Amygdala (tissue), 56 donors: Measurements from ENCODE around the gene SERPINC1.
"Not testable (repeated sequence)": the region's sequence is repeated elsewhere in the genome, so short reads cannot be mapped to it uniquely, and the experiment has no call there.

Source experiments
- DNase-seq, 56 donors: peaks; one replicate each; lab custom pipeline; 2025; lab: John Stamatoyannopoulos, UW

The SERPINC1 gene

GRCh38 chr1:173917149-173917548 is at the start of gene SERPINC1:
Gene SERPINC1, minus strand, starts transcription at chr1:173917327. Its CDS starts 68 bp downstream, at chr1:173917259.
- DNase-seq, result no peak

- DNase-seq, result not testable (repeated sequence)
Measured at GRCh38 chr1:173965896-173966295, 48.8 kb upstream of the SERPINC1 start.

GRCh38 chr1:173963477-173963876 is 46.4 kb upstream of the SERPINC1 start:
- no peak for DNase-seq

- no peak for DNase-seq
Measured at GRCh38 chr1:173960625-173961024, 43.5 kb upstream of the SERPINC1 start.

- DNase-seq, result no peak
Measured at GRCh38 chr1:173954179-173954578, 37.1 kb upstream of the SERPINC1 start.

- DNase-seq, result no peak
Measured at GRCh38 chr1:173948594-173948993, 31.5 kb upstream of the SERPINC1 start.

GRCh38 chr1:173946380-173946921 is 29.3 kb upstream of the SERPINC1 start:
- DNase-seq, result no peak

GRCh38 chr1:173937062-173937461 is 19.9 kb upstream of the SERPINC1 start:
- no peak for DNase-seq

- DNase-seq, result no peak
Measured at GRCh38 chr1:173934440-173934839, 17.3 kb upstream of the SERPINC1 start.

GRCh38 chr1:173930541-173930940 is 13.4 kb upstream of the SERPINC1 start:
- not testable (repeated sequence) for DNase-seq

- DNase-seq, result no peak
Measured at GRCh38 chr1:173925306-173926242, 8.4 kb upstream of the SERPINC1 start.

GRCh38 chr1:173920861-173921260 is 3.7 kb upstream of the SERPINC1 start:
- DNase-seq, result no peak

- no peak for DNase-seq
Measured at GRCh38 chr1:173917635-173918493, 737 bp upstream of the SERPINC1 start.

- DNase-seq, result no peak
Measured at GRCh38 chr1:173916667-173917066, 460 bp downstream of the SERPINC1 start.

GRCh38 chr1:173915596-173915995 is 1.5 kb downstream of the SERPINC1 start:
- no peak for DNase-seq

GRCh38 chr1:173914366-173914871 is 2.7 kb downstream of the SERPINC1 start:
- no peak for DNase-seq

- no peak for DNase-seq
Measured at GRCh38 chr1:173913111-173913510, 4.0 kb downstream of the SERPINC1 start.

GRCh38 chr1:173903827-173904531 is 13.1 kb downstream of the SERPINC1 start:
- DNase-seq, result no peak

- no peak for DNase-seq
Measured at GRCh38 chr1:173900992-173901391, 16.1 kb downstream of the SERPINC1 start.

- no peak for DNase-seq
Measured at GRCh38 chr1:173900427-173900826, 16.7 kb downstream of the SERPINC1 start.
